Measurements from ENCODE around the gene ZNF860.
"Not testable (repeated sequence)": the region's sequence is repeated elsewhere in the genome, so short reads cannot be mapped to it uniquely, and the experiment has no call there.

Gene ZNF860

GRCh38 chr3:31995026-31995425, 13.5 kb downstream of the ZNF860 start:
- not testable (repeated sequence) for H3K79me2 ChIP-seq (ENCODE audit: control insufficient read depth, insufficient read depth, low read length, unreplicated experiment); H3K4me3 ChIP-seq (ENCODE audit: low read depth, low read length); H3K27ac ChIP-seq (ENCODE audit: low read depth, low read length); H3K36me3 ChIP-seq (ENCODE audit: insufficient read depth, low read length); H2AFZ ChIP-seq (ENCODE audit: low read length, unreplicated experiment); H3K4me1 ChIP-seq (ENCODE audit: control insufficient read depth, insufficient read depth, low read length, unreplicated experiment)
- peaks cover 17% of the 10 kb centered on the region for H3K27me3 ChIP-seq (ENCODE audit: insufficient read depth, low read length)

- no peak overlapping the region for H3K27ac ChIP-seq (ENCODE audit: low read depth, low read length)
- no peak overlapping the region for H3K4me3 ChIP-seq (ENCODE audit: low read depth, low read length)
- H3K27me3 ChIP-seq (ENCODE audit: insufficient read depth, low read length) = peaks cover 17% of the 10 kb centered on the region
- no peaks in the 10 kb centered on the region for H3K4me1 ChIP-seq (ENCODE audit: control insufficient read depth, insufficient read depth, low read length, unreplicated experiment)
- H3K79me2 ChIP-seq (ENCODE audit: control insufficient read depth, insufficient read depth, low read length, unreplicated experiment) = no peaks in the 10 kb centered on the region
- H3K36me3 ChIP-seq (ENCODE audit: insufficient read depth, low read length) = no peaks in the 10 kb centered on the region
- no peak overlapping the region for H2AFZ ChIP-seq (ENCODE audit: low read length, unreplicated experiment)
Observed at GRCh38 chr3:31996195-31996594, 14.6 kb downstream of the ZNF860 start.

- Histone ChIP-seq H3K79me2 (ENCODE audit: control insufficient read depth, insufficient read depth, low read length, unreplicated experiment) (no peaks in the 10 kb centered on the region), H3K4me3 (ENCODE audit: low read depth, low read length) (no peak overlapping the region), H2AFZ (ENCODE audit: low read length, unreplicated experiment) (no peak overlapping the region), H3K4me1 (ENCODE audit: control insufficient read depth, insufficient read depth, low read length, unreplicated experiment) (peaks cover 4% of the 10 kb centered on the region), H3K27ac (ENCODE audit: low read depth, low read length) (no peak overlapping the region), H3K27me3 (ENCODE audit: insufficient read depth, low read length) (peaks cover 17% of the 10 kb centered on the region), H3K36me3 (ENCODE audit: insufficient read depth, low read length) (no peaks in the 10 kb centered on the region)
Observed at GRCh38 chr3:31997500-31997899, 15.9 kb downstream of the ZNF860 start.

GRCh38 chr3:31999907-32000439, 18.4 kb downstream of the ZNF860 start:
- Histone ChIP-seq H3K4me1 (ENCODE audit: control insufficient read depth, insufficient read depth, low read length, unreplicated experiment) (peaks cover 11% of the 10 kb centered on the region), H3K36me3 (ENCODE audit: insufficient read depth, low read length) (no peaks in the 10 kb centered on the region), H3K4me3 (ENCODE audit: low read depth, low read length) (no peak overlapping the region), H3K27ac (ENCODE audit: low read depth, low read length) (no peak overlapping the region), H3K27me3 (ENCODE audit: insufficient read depth, low read length) (peaks cover 25% of the 10 kb centered on the region), H2AFZ (ENCODE audit: low read length, unreplicated experiment) (no peak overlapping the region), H3K79me2 (ENCODE audit: control insufficient read depth, insufficient read depth, low read length, unreplicated experiment) (no peaks in the 10 kb centered on the region)

GRCh38 chr3:32000877-32001276, 19.3 kb downstream of the ZNF860 start:
- H3K4me3 ChIP-seq (ENCODE audit: low read depth, low read length) = no peak overlapping the region
- no peak overlapping the region for H3K27ac ChIP-seq (ENCODE audit: low read depth, low read length)
- H2AFZ ChIP-seq (ENCODE audit: low read length, unreplicated experiment) = no peak overlapping the region
- H3K4me1 ChIP-seq (ENCODE audit: control insufficient read depth, insufficient read depth, low read length, unreplicated experiment) = peaks cover 11% of the 10 kb centered on the region
- no peaks in the 10 kb centered on the region for H3K79me2 ChIP-seq (ENCODE audit: control insufficient read depth, insufficient read depth, low read length, unreplicated experiment)
- no peaks in the 10 kb centered on the region for H3K36me3 ChIP-seq (ENCODE audit: insufficient read depth, low read length)
- peaks cover 23% of the 10 kb centered on the region for H3K27me3 ChIP-seq (ENCODE audit: insufficient read depth, low read length)

GRCh38 chr3:32002561-32003368, 21.2 kb downstream of the ZNF860 start:
- Histone ChIP-seq H3K27ac (ENCODE audit: low read depth, low read length) (no peak overlapping the region), H3K4me1 (ENCODE audit: control insufficient read depth, insufficient read depth, low read length, unreplicated experiment) (peaks cover 11% of the 10 kb centered on the region), H3K27me3 (ENCODE audit: insufficient read depth, low read length) (peaks cover 13% of the 10 kb centered on the region; the same call in 1 of the 2 replicates), H3K4me3 (ENCODE audit: low read depth, low read length) (no peak overlapping the region), H3K36me3 (ENCODE audit: insufficient read depth, low read length) (no peaks in the 10 kb centered on the region), H2AFZ (ENCODE audit: low read length, unreplicated experiment) (no peak overlapping the region), H3K79me2 (ENCODE audit: control insufficient read depth, insufficient read depth, low read length, unreplicated experiment) (no peaks in the 10 kb centered on the region)

GRCh38 chr3:32003380-32003779, 21.8 kb downstream of the ZNF860 start:
- Histone ChIP-seq H3K79me2 (ENCODE audit: control insufficient read depth, insufficient read depth, low read length, unreplicated experiment) (no peaks in the 10 kb centered on the region), H3K27me3 (ENCODE audit: insufficient read depth, low read length) (peaks cover 13% of the 10 kb centered on the region; the same call in 1 of the 2 replicates), H3K4me1 (ENCODE audit: control insufficient read depth, insufficient read depth, low read length, unreplicated experiment) (peaks cover 11% of the 10 kb centered on the region), H3K36me3 (ENCODE audit: insufficient read depth, low read length) (no peaks in the 10 kb centered on the region), H3K27ac (ENCODE audit: low read depth, low read length) (no peak overlapping the region), H2AFZ (ENCODE audit: low read length, unreplicated experiment) (no peak overlapping the region), H3K4me3 (ENCODE audit: low read depth, low read length) (no peak overlapping the region)

GRCh38 chr3:32004113-32004765, 22.7 kb downstream of the ZNF860 start:
- no peaks in the 10 kb centered on the region for H3K36me3 ChIP-seq (ENCODE audit: insufficient read depth, low read length)
- no peak overlapping the region for H3K4me3 ChIP-seq (ENCODE audit: low read depth, low read length)
- H2AFZ ChIP-seq (ENCODE audit: low read length, unreplicated experiment) = no peak overlapping the region
- no peaks in the 10 kb centered on the region for H3K79me2 ChIP-seq (ENCODE audit: control insufficient read depth, insufficient read depth, low read length, unreplicated experiment)
- peaks cover 11% of the 10 kb centered on the region for H3K4me1 ChIP-seq (ENCODE audit: control insufficient read depth, insufficient read depth, low read length, unreplicated experiment)
- no peak overlapping the region for H3K27ac ChIP-seq (ENCODE audit: low read depth, low read length)
- H3K27me3 ChIP-seq (ENCODE audit: insufficient read depth, low read length) = peaks cover 9% of the 10 kb centered on the region; the same call in 1 of the 2 replicates

- Histone ChIP-seq H3K27ac (ENCODE audit: low read depth, low read length) (no peak overlapping the region), H3K27me3 (ENCODE audit: insufficient read depth, low read length) (no peaks in the 10 kb centered on the region), H2AFZ (ENCODE audit: low read length, unreplicated experiment) (no peak overlapping the region), H3K36me3 (ENCODE audit: insufficient read depth, low read length) (no peaks in the 10 kb centered on the region), H3K4me1 (ENCODE audit: control insufficient read depth, insufficient read depth, low read length, unreplicated experiment) (no peaks in the 10 kb centered on the region), H3K79me2 (ENCODE audit: control insufficient read depth, insufficient read depth, low read length, unreplicated experiment) (no peaks in the 10 kb centered on the region), H3K4me3 (ENCODE audit: low read depth, low read length) (no peak overlapping the region)
Observed at GRCh38 chr3:32009101-32009500, 27.6 kb downstream of the ZNF860 start.

- no peak overlapping the region for H3K4me3 ChIP-seq (ENCODE audit: low read depth, low read length)
- H2AFZ ChIP-seq (ENCODE audit: low read length, unreplicated experiment) = no peak overlapping the region
- no peaks in the 10 kb centered on the region for H3K27me3 ChIP-seq (ENCODE audit: insufficient read depth, low read length)
- H3K36me3 ChIP-seq (ENCODE audit: insufficient read depth, low read length) = no peaks in the 10 kb centered on the region
- H3K79me2 ChIP-seq (ENCODE audit: control insufficient read depth, insufficient read depth, low read length, unreplicated experiment) = no peaks in the 10 kb centered on the region
- H3K27ac ChIP-seq (ENCODE audit: low read depth, low read length) = no peak overlapping the region
- H3K4me1 ChIP-seq (ENCODE audit: control insufficient read depth, insufficient read depth, low read length, unreplicated experiment) = no peaks in the 10 kb centered on the region
Observed at GRCh38 chr3:32009957-32010356, 28.4 kb downstream of the ZNF860 start.

GRCh38 chr3:32010699-32011098, 29.1 kb downstream of the ZNF860 start:
- not testable (repeated sequence) for H3K4me1 ChIP-seq (ENCODE audit: control insufficient read depth, insufficient read depth, low read length, unreplicated experiment); H3K27me3 ChIP-seq (ENCODE audit: insufficient read depth, low read length); H3K27ac ChIP-seq (ENCODE audit: low read depth, low read length); H3K79me2 ChIP-seq (ENCODE audit: control insufficient read depth, insufficient read depth, low read length, unreplicated experiment); H3K4me3 ChIP-seq (ENCODE audit: low read depth, low read length); H2AFZ ChIP-seq (ENCODE audit: low read length, unreplicated experiment); H3K36me3 ChIP-seq (ENCODE audit: insufficient read depth, low read length)

Measured in ACC112 (cell line).